Right atrium auricular region (tissue), 2 donors: ENCODE results near the gene ST6GALNAC1. TPM values are rescaled to one million over a fixed set of nuclear protein-coding genes. Genes with fewer than 3 reads are reported as not detected.

Experiments
- DNase-seq: peaks from one replicate; pipeline ENCODE4 v3.0.0-alpha.2; 2019; ENCODE audit warnings: low spot score
- H3K27ac ChIP-seq, 2 donors: fragments of 200-600 bp; sonication (generic); 1 replicate in 1 of 2; 2 replicates in 1 of 2; pipeline ENCODE4 v1.5.1; 2016 to 2019
- H3K27me3 ChIP-seq, 2 donors: fragments of 200-600 bp; sonication (generic); one replicate each; pipeline versions ENCODE4 v1.5.1 to v1.6.0; 2017 to 2019
- H3K36me3 ChIP-seq: fragments of 200-600 bp; sonication (generic); one replicate; pipeline ENCODE4 v1.5.1; 2016
- H3K4me1 ChIP-seq, 2 donors: fragments of 200-600 bp; sonication (generic); one replicate each; pipeline versions ENCODE4 v1.5.1 to v1.6.0; 2017 to 2019
- H3K4me3 ChIP-seq, 2 donors: fragments of 200-600 bp; sonication (generic); 1 replicate in 1 of 2; 2 replicates in 1 of 2; pipeline ENCODE4 v1.5.1; 2017 to 2019; ENCODE audit warnings: mild to moderate bottlenecking in 1 of 2, moderate library complexity in 1 of 2
- H3K9me3 ChIP-seq, 2 donors: fragments of 200-600 bp; sonication (generic); one replicate each; pipeline ENCODE4 v1.5.1; 2019
- total RNA-seq, 2 donors: library from RNA; depleted of rRNA; stranded (reverse); fragments of >200 nt; gene quantifications; one replicate each; pipeline ENCODE4 v1.1.0, GENCODE V29; 2016
- TF ChIP-seq, protein P1 (sequence below), 2 donors: fragments of 200-600 bp; sonication (generic); IDR thresholded peaks; one replicate each; pipeline ENCODE4 v1.5.1; 2019; ENCODE audit warnings: antibody characterized with exemption in 2 of 2

ST6GALNAC1 gene
- total RNA-seq, 2 donors from 2014 or later: 2.4 to 7.1 TPM

DNA sequence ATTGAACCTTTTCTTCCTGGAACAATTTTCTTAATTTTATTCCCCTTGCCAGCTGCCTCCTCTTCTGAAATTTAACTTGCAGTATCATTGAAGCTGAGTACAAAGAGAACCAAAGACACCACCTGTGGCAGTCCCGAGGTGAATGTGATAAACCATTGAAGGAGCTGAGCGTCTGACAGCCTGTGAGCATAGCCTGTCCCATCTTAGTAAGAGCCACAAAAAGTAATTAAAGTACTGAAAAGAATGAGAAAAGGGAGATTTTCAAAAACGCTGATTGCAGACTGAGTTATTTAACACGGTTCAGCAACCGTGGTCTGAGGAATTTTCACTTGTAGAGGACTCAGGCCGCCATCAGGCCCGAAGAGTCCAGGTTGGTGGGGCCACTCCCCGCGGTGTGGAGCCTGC is 27.2 kb upstream of the ST6GALNAC1 start:
- Histone ChIP-seq H3K36me3 (no peaks in the 10 kb centered on the region), H3K27me3 (no peaks in the 10 kb centered on the region), H3K27ac (peak overlapping the region; percentile 77 to 90), H3K9me3 (no peaks in the 10 kb centered on the region), H3K4me3 (no peak overlapping the region), H3K4me1 (peaks cover 0 to 19% of the 10 kb centered on the region in 2 donors)
- DNase-seq: no peak
- TF ChIP-seq, protein P1, sequence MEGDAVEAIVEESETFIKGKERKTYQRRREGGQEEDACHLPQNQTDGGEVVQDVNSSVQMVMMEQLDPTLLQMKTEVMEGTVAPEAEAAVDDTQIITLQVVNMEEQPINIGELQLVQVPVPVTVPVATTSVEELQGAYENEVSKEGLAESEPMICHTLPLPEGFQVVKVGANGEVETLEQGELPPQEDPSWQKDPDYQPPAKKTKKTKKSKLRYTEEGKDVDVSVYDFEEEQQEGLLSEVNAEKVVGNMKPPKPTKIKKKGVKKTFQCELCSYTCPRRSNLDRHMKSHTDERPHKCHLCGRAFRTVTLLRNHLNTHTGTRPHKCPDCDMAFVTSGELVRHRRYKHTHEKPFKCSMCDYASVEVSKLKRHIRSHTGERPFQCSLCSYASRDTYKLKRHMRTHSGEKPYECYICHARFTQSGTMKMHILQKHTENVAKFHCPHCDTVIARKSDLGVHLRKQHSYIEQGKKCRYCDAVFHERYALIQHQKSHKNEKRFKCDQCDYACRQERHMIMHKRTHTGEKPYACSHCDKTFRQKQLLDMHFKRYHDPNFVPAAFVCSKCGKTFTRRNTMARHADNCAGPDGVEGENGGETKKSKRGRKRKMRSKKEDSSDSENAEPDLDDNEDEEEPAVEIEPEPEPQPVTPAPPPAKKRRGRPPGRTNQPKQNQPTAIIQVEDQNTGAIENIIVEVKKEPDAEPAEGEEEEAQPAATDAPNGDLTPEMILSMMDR (IDR thresholded peaks at IDR 0.05): no peak

DNA sequence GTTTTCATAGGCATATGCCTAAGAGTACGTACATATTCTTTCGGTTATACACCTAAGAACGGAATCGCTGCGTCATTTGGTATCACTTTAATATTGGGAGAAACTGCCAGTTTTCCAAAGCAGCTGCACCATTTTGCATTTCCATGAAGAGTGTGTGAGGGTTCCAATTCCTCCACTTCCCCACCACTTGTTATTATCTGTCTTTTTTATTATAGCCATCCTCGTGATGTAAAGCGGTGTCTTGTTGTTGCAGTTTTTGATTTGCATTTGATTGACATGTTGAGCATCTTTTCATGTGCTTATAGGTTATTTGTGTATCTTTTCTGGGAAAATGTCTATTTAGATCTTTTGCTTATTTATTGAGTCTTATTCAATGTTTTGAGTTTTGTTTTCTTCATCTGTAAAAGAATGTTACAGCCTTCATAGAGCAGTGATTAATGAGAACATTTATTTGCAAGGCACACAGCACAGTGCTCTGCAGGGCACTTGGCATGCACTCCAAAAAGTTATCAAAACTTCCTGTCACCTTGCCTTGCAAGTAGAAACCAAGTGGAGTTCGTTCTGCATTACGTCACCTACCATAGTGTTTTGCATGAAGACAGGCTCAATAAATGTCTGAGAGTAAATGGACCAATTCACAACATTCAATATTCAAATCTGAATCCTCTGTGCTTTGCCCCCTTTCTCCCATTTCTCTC is 26.6 kb upstream of the ST6GALNAC1 start:
- H3K27ac ChIP-seq: peak overlapping the region; percentile 77 to 90

DNA sequence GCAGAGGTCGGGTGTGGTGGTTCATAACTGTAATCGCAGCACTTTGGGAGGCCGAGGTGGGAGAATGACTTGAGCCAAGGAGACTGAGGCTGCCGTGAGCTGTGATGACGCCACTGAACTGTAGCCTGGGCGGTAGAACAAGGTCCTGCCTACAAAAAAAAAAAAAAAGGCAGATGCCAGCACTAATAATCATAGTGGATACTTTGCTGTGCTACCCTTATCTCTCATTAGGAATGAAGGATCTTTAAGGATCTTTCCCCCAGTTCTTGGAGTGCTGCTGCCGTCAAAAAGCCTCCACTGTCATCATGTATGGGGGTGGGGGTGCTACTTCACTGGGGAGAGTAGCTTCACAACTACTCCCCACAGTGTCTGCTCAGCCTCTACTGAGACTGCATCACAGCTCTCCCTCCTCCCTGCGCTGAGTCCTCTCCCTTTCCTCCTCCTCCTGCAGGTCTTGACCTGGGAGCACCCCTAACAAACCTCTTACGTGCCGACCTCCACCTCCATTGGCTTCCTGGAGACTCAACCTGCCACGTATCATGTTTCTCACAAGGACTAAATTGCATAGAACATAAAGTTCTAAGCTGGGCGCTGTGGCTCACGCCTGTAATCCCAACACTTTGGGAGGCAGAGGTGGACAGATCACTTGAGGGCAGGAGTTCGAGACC is 24.4 kb upstream of the ST6GALNAC1 start:
- Histone ChIP-seq H3K9me3 (no peaks in the 10 kb centered on the region), H3K27ac (no peak overlapping the region), H3K36me3 (no peaks in the 10 kb centered on the region), H3K4me3 (no peak overlapping the region), H3K27me3 (no peaks in the 10 kb centered on the region), H3K4me1 (peaks cover 0 to 19% of the 10 kb centered on the region in 2 donors)
- DNase-seq: no peak
- TF ChIP-seq, protein P1 (IDR thresholded peaks at IDR 0.05): no peak

More for the DNA sequence above, 26.6 kb upstream of the ST6GALNAC1 start:
- TF ChIP-seq, protein P1 (IDR thresholded peaks at IDR 0.05): no peak
- H3K27me3 ChIP-seq: no peaks in the 10 kb centered on the region
- DNase-seq: no peak
- no peaks in the 10 kb centered on the region for H3K9me3 ChIP-seq
- no peaks in the 10 kb centered on the region for H3K36me3 ChIP-seq
- peaks cover 0 to 19% of the 10 kb centered on the region in 2 donors for H3K4me1 ChIP-seq
- no peak overlapping the region for H3K4me3 ChIP-seq

DNA sequence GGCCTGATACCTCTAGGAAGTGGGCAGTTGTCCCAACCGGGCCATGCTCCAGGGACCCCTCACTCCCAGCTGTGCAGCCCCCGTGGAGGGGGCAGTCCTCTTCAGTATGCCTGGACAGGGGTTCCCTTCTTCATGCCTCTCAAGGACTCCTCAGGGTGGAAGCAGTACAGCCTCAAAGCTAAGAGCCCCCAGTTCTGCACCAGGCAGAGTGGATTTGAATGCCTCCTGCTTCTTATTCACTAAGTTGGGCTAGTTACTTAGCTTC is 23.9 kb upstream of the ST6GALNAC1 start:
- no peaks in the 10 kb centered on the region for H3K9me3 ChIP-seq
- H3K4me3 ChIP-seq: no peak overlapping the region
- H3K27me3 ChIP-seq: no peaks in the 10 kb centered on the region
- DNase-seq: no peak
- TF ChIP-seq, protein P1 (IDR thresholded peaks at IDR 0.05): no peak
- peaks cover 0 to 16% of the 10 kb centered on the region in 2 donors for H3K4me1 ChIP-seq
- H3K36me3 ChIP-seq: no peaks in the 10 kb centered on the region
- no peak overlapping the region for H3K27ac ChIP-seq

DNA sequence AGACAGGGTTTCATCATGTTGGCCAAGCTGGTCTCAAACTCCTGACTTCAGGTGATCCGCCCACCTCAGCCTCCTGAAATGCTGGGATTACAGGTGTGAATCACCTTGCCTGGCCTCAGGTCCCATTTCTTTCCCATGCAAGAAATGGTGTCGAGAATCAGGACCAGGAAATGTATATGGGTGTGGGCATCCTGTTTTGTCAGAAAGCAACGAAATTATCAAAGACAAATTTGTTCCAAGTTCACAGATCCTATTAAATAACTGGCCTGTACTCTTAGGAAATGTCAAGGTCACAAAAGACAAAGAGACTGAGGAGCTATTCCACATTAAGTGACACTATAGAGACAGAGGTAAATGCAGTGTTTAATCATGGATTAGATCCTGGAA is 17.1 kb upstream of the ST6GALNAC1 start:
- H3K9me3 ChIP-seq: no peaks in the 10 kb centered on the region
- H3K4me3 ChIP-seq: no peak overlapping the region
- TF ChIP-seq, protein P1 (IDR thresholded peaks at IDR 0.05): no peak
- DNase-seq: no peak
- no peak overlapping the region for H3K27ac ChIP-seq
- H3K27me3 ChIP-seq: no peaks in the 10 kb centered on the region
- peaks cover 0 to 16% of the 10 kb centered on the region in 2 donors for H3K4me1 ChIP-seq
- H3K36me3 ChIP-seq: no peaks in the 10 kb centered on the region
